Panc1 (cell line): ENCODE results near the gene AAMP. TPM values are rescaled to one million over a fixed set of nuclear protein-coding genes. Genes with fewer than 3 reads are reported as not detected.

Experiments
- ATAC-seq: fragments of 200-7000 bp; cut with Tn5 transposase; 2 replicates; pipeline ENCODE4 v1.9.1; 2020; ENCODE audit warnings: mild to moderate bottlenecking, moderate library complexity
- BruUV-seq: library from RNA; stranded (reverse); fragments of 400-500 nt; replicated peaks from 2 replicates; lab custom pipeline; 2021; lab: Mats Ljungman, UMichigan
- CTCF ChIA-PET: fragments of 300-600 bp; sonication (Branson Sonifier 250); formaldehyde crosslinking; loops from one replicate; lab custom pipeline; 2022; ENCODE audit warnings: antibody characterized with exemption; lab: Charles Lee
- POLR2A ChIA-PET: fragments of 300-600 bp; sonication (Branson Sonifier 250); formaldehyde crosslinking; loops from one replicate; lab custom pipeline; 2022; ENCODE audit warnings: antibody characterized with exemption; lab: Charles Lee
- DNase-seq: peaks from one replicate; pipeline ENCODE4 v3.0.0-alpha.2; 2010; ENCODE audit warnings: low read depth, low spot score
- H3K27ac ChIP-seq: 2 replicates; pipeline ENCODE4 v1.5.1; 2011; ENCODE audit warnings: mild to moderate bottlenecking, low read length, inconsistent platforms
- H3K27me3 ChIP-seq: fragments of 200-500 bp; sonication (Bioruptor generic); 2 replicates; pipeline ENCODE4 v1.6.0; 2014; ENCODE audit warnings: low read length, inconsistent platforms; ENCODE audit not compliant: control insufficient read depth, insufficient read depth
- H3K36me3 ChIP-seq: fragments of 200-500 bp; sonication (Bioruptor generic); 2 replicates; pipeline ENCODE4 v1.5.1; 2014; ENCODE audit warnings: inconsistent platforms, mild to moderate bottlenecking, low read length, moderate library complexity; ENCODE audit not compliant: control insufficient read depth, insufficient read depth
- H3K4me1 ChIP-seq: 2 replicates; pipeline ENCODE4 v1.5.1; 2011; ENCODE audit warnings: inconsistent platforms, mild to moderate bottlenecking, low read length, moderate library complexity; ENCODE audit not compliant: control insufficient read depth, insufficient read depth
- H3K4me3 ChIP-seq, 2 experiments: 2 replicates each; pipeline ENCODE4 v1.5.1; 2011 to 2012; ENCODE audit warnings: low read depth in 2 of 2, low read length in 2 of 2, mild to moderate bottlenecking in 2 of 2, inconsistent platforms in 1 of 2, moderate library complexity in 1 of 2
- H3K9me3 ChIP-seq: fragments of 200-500 bp; sonication (Bioruptor generic); 2 replicates; pipeline ENCODE4 v1.5.1; 2014; ENCODE audit warnings: low read depth, mild to moderate bottlenecking, inconsistent platforms, low read length, moderate library complexity; ENCODE audit not compliant: control insufficient read depth, insufficient read depth
- CTCF ChIP-seq: fragments of 450-650 bp; IDR thresholded peaks from 2 replicates; pipeline ENCODE4 v1.5.1; 2017; ENCODE audit warnings: mild to moderate bottlenecking
- POLR2AphosphoS5 ChIP-seq: IDR thresholded peaks from 2 replicates; pipeline ENCODE4 v1.6.1; 2012; ENCODE audit warnings: mild to moderate bottlenecking, low read depth, low read length, moderate library complexity
- TCF7L2 ChIP-seq: IDR thresholded peaks from 2 replicates; pipeline ENCODE4 v1.6.1; 2011; ENCODE audit warnings: mild to moderate bottlenecking, low read depth, low read length, inconsistent platforms
- in situ Hi-C: cut with HindIII; loops from 2 replicates; pipeline ENCODE4 v1.10.0; 2016; ENCODE audit warnings: low sequenced_read_pairs, low pct_unique_long_range_greater_than_20kb
- intact Hi-C: fragments of 100-400 bp; cut with micrococcal nuclease; formaldehyde crosslinking; loops from one replicate; pipeline ENCODE4 v1.10.0; 2022; ENCODE audit not compliant: unreplicated experiment
- total RNA-seq: library from RNA; stranded (reverse); gene quantifications from one replicate; pipeline ENCODE4 v1.2.1, GENCODE V29; 2021; ENCODE audit not compliant: unreplicated experiment
- TF ChIP-seq, protein P1 (sequence below), 2 experiments: IDR thresholded peaks; 2 replicates each; pipeline ENCODE4 v1.6.1; 2011 to 2012; ENCODE audit warnings: low read depth in 2 of 2, control low read depth in 1 of 2, low read length in 1 of 2, mild to moderate bottlenecking in 1 of 2, moderate library complexity in 1 of 2; ENCODE audit not compliant: insufficient read depth in 1 of 2

The AAMP gene
- total RNA-seq, 1 experiment from 2014 or later, result 103 TPM

DNA sequence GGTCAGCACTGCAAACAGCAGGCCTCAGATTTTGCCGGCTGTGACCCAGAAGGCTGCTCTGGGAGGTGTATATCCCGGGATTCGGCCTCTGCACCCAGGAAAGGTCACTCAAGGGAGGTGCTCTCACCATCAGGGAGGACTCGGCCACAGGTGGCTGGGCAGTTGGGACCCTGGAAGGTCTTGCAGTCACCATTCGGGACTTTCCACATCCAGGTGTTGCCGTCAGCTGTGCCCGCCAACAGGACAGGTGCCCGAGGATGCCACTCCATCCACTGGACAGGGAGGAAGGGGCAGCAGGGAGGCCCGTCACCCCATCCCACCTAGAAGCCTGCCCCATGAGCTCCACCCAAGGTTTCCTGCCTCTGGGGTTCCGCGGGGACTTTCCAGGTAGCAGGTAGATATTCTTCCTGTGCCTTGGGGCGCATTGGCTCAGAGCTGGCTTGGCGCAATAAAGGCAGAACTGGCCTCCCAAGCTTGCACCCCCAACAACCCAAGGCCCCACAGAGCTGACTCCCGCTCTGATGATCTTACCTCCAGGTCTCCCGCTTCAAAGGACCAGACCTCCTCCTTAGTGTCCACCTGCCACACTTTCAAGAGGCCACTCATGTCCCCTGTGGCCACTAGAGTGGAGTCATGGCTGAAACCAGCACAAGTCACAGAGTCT, 3.5 kb downstream of the AAMP start:
- peaks cover 13% of the 10 kb centered on the region for H3K36me3 ChIP-seq
- TF ChIP-seq CTCF, result no peak
- TF ChIP-seq, protein P1, sequence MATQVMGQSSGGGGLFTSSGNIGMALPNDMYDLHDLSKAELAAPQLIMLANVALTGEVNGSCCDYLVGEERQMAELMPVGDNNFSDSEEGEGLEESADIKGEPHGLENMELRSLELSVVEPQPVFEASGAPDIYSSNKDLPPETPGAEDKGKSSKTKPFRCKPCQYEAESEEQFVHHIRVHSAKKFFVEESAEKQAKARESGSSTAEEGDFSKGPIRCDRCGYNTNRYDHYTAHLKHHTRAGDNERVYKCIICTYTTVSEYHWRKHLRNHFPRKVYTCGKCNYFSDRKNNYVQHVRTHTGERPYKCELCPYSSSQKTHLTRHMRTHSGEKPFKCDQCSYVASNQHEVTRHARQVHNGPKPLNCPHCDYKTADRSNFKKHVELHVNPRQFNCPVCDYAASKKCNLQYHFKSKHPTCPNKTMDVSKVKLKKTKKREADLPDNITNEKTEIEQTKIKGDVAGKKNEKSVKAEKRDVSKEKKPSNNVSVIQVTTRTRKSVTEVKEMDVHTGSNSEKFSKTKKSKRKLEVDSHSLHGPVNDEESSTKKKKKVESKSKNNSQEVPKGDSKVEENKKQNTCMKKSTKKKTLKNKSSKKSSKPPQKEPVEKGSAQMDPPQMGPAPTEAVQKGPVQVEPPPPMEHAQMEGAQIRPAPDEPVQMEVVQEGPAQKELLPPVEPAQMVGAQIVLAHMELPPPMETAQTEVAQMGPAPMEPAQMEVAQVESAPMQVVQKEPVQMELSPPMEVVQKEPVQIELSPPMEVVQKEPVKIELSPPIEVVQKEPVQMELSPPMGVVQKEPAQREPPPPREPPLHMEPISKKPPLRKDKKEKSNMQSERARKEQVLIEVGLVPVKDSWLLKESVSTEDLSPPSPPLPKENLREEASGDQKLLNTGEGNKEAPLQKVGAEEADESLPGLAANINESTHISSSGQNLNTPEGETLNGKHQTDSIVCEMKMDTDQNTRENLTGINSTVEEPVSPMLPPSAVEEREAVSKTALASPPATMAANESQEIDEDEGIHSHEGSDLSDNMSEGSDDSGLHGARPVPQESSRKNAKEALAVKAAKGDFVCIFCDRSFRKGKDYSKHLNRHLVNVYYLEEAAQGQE (IDR thresholded peaks at IDR 0.05; ENCODE audit: insufficient read depth in 1 of 2, low read depth in 2 of 2, low read length in 1 of 2), result no peak
- POLR2A ChIA-PET, result no interaction called here

GRCh38 chr2:218265626-218266025, 4.3 kb downstream of the AAMP start:
- Histone ChIP-seq H3K36me3 (peaks cover 12% of the 10 kb centered on the region), H3K4me1 (peaks cover 8% of the 10 kb centered on the region; the same call in 1 of the 2 replicates), H3K9me3 (no peaks in the 10 kb centered on the region), H3K4me3 (no peak overlapping the region), H3K27me3 (no peaks in the 10 kb centered on the region), H3K27ac (no peak overlapping the region)
- in situ Hi-C loops, result no loop called here
- DNase-seq (no peak), ATAC-seq (no peak)
- BruUV-seq, result no TSS peak
- TF ChIP-seq TCF7L2 (no peak), POLR2AphosphoS5 (no peak), CTCF (no peak)
- TF ChIP-seq, protein P1 (IDR thresholded peaks at IDR 0.05; ENCODE audit: insufficient read depth in 1 of 2, low read depth in 2 of 2, low read length in 1 of 2), result no peak
- POLR2A ChIA-PET, result no interaction called here
- intact Hi-C loops, result no loop called here
- CTCF ChIA-PET, result no interaction called here

More for the DNA sequence above, 3.5 kb downstream of the AAMP start:
- DNase-seq, result no peak
- Histone ChIP-seq H3K27me3 (no peaks in the 10 kb centered on the region), H3K4me3 (no peak overlapping the region), H3K9me3 (no peaks in the 10 kb centered on the region), H3K27ac (no peak overlapping the region), H3K4me1 (peaks cover 12% of the 10 kb centered on the region)
- in situ Hi-C loops (no loop called here), intact Hi-C loops (no loop called here)
- BruUV-seq, result no TSS peak
- CTCF ChIA-PET, result interaction anchor here (0.5 kb wide), 1 partner anchor 23 kb away, joined by 4 read pairs; no protein-coding TSS in a partner anchor
- no peak for ATAC-seq
